Gastrocnemius medialis (tissue), 4 donors: Measurements from ENCODE around the gene BTG4.

Source experiments
- POLR2A ChIP-seq, 2 donors: fragments of 450-650 bp; IDR thresholded peaks; one replicate each; pipeline ENCODE4 v1.6.1; 2017; ENCODE audit warnings: antibody characterized with exemption in 2 of 2, mild to moderate bottlenecking in 2 of 2, moderate library complexity in 2 of 2
- TF ChIP-seq, protein P1 (sequence below), 5 experiments: fragments of 450-650 bp in 3 of 5; fragments of 200-600 bp in 2 of 5; sonication (generic) in 2 of 5; IDR thresholded peaks in 4 of 5; conservative IDR thresholded peaks in 1 of 5; 1 replicate in 4 of 5; 2 replicates in 1 of 5; pipeline ENCODE4 v1.5.1; 2016 to 2019; ENCODE audit warnings: antibody characterized with exemption in 5 of 5, mild to moderate bottlenecking in 3 of 5, moderate library complexity in 3 of 5

DNA sequence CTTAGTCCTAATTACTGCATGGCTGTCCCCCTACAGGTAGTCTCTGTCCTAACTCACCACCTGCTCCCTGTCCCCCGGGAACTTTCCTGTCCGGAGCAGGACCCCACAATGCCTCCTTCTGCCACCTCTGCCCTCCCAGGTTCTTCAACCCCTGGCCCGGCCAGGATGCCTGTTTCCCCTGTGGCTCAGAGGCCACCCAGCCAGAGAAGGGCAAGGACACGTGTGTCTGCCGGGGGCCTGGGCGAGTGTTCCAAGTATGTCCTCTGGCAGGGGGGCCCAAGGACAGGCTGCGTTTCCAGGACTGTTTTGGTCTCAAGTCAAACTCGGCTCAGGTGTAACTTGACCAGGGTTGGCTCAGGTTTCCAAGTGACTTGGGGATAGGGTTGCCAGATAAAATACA lies 63.8 kb downstream of the BTG4 start:
- TF ChIP-seq, protein P1, sequence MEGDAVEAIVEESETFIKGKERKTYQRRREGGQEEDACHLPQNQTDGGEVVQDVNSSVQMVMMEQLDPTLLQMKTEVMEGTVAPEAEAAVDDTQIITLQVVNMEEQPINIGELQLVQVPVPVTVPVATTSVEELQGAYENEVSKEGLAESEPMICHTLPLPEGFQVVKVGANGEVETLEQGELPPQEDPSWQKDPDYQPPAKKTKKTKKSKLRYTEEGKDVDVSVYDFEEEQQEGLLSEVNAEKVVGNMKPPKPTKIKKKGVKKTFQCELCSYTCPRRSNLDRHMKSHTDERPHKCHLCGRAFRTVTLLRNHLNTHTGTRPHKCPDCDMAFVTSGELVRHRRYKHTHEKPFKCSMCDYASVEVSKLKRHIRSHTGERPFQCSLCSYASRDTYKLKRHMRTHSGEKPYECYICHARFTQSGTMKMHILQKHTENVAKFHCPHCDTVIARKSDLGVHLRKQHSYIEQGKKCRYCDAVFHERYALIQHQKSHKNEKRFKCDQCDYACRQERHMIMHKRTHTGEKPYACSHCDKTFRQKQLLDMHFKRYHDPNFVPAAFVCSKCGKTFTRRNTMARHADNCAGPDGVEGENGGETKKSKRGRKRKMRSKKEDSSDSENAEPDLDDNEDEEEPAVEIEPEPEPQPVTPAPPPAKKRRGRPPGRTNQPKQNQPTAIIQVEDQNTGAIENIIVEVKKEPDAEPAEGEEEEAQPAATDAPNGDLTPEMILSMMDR (IDR thresholded peaks at IDR 0.05 in 4 of 5, conservative IDR thresholded peaks at IDR 0.05 in 1 of 5): no peak
- TF ChIP-seq POLR2A (IDR thresholded peaks at IDR 0.05): no peak
